Measurements from ENCODE around the gene INAFM2. TPM values are rescaled to one million over a fixed set of nuclear protein-coding genes. Genes with fewer than 3 reads are reported as not detected.

Gene INAFM2
- polyA plus RNA-seq (2012; ENCODE audit: insufficient read depth, insufficient read length) = 23.3 TPM

DNA sequence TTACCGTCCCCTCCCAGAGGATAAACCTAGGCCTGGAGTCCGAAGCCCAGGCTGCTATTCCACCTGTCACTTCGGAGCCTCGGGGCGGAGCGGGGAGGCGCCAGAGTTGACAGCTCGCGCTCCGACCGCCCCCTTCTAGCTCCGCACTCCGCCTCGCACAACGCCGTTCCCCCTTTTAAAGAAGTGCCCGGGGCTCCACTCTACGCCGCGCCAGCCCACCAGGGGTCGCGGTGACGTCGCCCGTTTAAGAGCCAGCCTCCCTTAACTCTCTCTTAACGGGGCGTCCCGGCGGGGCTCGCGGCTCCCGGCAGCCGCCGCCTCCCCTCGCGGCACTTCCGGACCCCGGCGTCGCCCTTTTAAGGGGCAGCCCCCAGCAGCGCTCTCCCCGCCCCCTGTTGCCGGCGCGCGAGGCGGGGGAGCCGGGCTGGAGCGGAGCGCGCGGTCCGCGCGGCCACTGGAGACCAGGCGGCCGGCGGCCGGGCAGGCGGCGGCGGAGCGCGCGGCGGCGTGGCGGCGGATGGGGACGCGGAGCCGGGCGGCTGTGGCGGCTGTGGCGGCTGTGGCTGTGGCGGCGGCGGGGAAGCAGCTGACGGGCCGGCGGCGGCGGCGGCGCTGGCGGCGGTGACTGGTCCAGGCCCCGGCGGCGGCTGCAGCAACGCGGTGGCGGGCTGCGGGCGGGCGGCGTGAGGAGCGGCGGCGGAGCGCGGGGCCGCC is at the start of gene INAFM2:
INAFM2 (plus strand) TSS at position 454 of the 714 bp plus-strand sequence. CDS start 364 bp downstream, outside the sequence.
- peak within 1 kb of the TSS; percentile 53 for H3K4me3 ChIP-seq (ENCODE audit: low read length)
- peak; percentile 93 for DNase-seq (ENCODE audit: low read depth, low spot score)

DNA sequence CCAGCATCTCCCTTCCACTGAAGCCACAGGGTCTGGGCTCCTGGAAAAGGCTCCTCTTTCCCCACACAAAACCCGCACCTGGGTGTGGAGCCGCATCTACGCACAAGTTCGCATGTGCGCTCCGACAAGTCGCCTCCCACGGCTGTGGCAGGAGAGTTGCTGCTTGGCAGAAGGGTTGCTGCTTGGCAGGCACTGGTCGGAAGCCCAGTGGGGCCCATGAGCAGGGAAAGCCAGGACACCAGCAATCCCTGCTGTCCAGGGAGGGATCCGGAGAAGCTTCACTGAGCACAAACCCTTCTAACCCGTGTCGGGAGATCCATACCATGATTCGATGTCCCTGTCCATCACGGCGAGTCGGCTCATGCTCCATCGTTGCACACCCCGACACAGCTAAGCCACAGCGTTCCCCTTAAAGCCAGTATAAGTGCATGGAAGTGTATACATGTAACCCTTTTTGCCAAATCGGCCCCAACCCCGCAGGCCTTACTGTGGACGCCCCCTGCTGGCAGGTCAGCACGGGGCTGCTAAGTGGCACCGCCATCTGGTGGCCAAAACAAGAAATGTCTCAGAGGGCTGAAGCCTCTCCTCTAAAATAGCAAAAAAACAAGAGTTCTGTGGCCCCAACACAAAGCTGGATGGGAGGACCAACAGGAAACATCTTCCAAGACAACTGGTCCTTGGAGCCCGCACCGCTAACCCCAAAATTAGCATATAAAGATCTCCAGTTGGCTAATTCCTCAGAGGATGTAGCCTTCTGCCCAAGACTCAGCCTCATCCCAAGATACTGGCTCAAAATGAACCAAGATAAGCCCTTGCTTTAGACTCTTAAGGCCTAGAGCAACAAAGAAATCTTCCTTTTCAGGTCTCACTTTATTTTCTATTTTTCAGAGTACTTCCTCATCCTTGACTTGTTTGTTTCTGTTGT is 48.9 kb upstream of the INAFM2 start:
- H3K4me3 ChIP-seq (ENCODE audit: low read length) = no peak overlapping the region
- DNase-seq (ENCODE audit: low read depth, low spot score) = peak; percentile 84

DNA sequence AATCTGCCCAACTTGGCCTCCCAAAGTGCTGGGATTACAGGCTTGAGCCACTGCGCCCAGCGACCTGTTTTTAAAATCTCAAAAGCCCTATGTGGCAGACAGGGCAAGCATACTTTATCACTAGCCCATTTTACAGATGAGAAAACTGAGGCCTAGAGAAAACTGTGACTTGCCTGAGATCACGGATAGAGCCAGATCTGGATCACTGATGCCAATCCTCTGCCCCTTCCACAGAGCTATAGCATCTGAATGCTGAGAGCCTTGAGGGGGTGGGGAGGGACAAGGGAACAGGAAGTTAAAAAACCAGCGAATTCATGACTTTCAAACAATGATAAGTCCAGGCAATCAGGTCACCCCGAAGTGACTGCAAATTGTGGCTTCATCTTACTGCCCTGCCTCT is 48.0 kb upstream of the INAFM2 start:
- no peak overlapping the region for H3K4me3 ChIP-seq (ENCODE audit: low read length)
- DNase-seq (ENCODE audit: low read depth, low spot score) = no peak

GRCh38 chr15:40275954-40276353 is 47.5 kb upstream of the INAFM2 start:
- H3K4me3 ChIP-seq (ENCODE audit: low read length) = no peak overlapping the region
- DNase-seq (ENCODE audit: low read depth, low spot score) = no peak

DNA sequence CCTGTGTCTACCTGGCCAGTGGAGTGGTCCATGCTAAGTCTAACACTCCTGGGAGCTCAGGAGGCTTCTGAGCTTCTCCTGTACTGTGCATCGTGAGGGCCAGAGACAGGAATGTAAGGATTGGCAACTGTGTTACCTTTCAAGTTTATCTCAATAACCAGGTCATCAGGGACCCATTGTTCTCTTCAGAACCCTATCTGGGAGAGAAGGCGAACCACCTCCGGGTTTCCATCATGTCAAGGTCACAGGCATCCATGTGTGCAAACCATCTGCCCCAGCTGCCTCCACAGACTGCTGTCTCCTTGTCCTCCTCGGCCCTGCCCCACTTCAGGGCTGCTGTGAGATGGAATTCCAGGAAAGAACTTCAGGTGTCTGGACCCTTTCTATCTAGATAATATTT is 46.6 kb upstream of the INAFM2 start:
- DNase-seq (ENCODE audit: low read depth, low spot score) = no peak
- no peak overlapping the region for H3K4me3 ChIP-seq (ENCODE audit: low read length)

DNA sequence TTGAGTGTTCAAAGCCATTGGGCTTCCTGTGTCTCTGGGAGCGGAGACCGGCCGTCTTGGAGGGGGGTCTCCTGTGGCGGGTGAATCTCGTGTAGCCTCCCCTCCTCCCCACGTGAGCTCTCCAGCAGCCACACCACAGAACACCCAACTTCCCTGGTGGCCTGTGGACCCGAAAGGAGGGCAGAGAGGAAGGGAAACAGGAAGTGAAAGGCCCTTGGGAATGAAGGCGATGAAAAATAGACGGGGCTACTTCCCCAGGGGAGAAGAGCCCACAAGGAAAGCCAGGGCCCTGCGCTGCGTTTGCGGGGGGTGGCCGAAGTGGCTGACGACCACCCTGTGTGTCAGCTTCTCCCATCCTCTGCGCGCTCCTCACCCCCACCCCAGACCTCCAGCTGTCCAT is 46.0 kb upstream of the INAFM2 start:
- DNase-seq (ENCODE audit: low read depth, low spot score) = no peak
- no peak overlapping the region for H3K4me3 ChIP-seq (ENCODE audit: low read length)

GRCh38 chr15:40278026-40278425 is 45.5 kb upstream of the INAFM2 start:
- no peak for DNase-seq (ENCODE audit: low read depth, low spot score)
- no peak overlapping the region for H3K4me3 ChIP-seq (ENCODE audit: low read length)

- no peak overlapping the region for H3K4me3 ChIP-seq (ENCODE audit: low read length)
- DNase-seq (ENCODE audit: low read depth, low spot score) = no peak
Measured at GRCh38 chr15:40279437-40280141, 43.9 kb upstream of the INAFM2 start.

- no peak overlapping the region for H3K4me3 ChIP-seq (ENCODE audit: low read length)
- DNase-seq (ENCODE audit: low read depth, low spot score) = no peak
Measured at GRCh38 chr15:40280260-40281056, 43.0 kb upstream of the INAFM2 start.

- H3K4me3 ChIP-seq (ENCODE audit: low read length) = no peak overlapping the region
- no peak for DNase-seq (ENCODE audit: low read depth, low spot score)
Measured at GRCh38 chr15:40281057-40281800, 42.3 kb upstream of the INAFM2 start.

DNA sequence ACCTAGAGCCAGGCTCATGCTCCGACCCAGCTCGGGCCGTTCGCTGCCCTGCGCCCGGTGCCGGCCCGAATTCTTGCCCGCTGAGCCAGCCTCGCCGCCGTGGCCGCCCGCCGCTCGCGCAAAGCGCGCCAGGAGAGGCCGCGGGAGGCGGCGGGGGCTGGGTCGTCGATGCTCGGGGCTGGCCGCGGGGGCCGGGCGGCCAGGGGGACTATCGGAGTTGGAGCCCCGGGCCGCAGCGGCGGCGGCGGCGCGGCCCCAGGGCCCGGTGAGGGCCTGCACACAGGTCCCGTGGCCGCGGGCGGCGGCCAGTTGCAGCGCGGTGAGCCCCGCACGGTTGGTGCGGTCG is 41.7 kb upstream of the INAFM2 start:
- DNase-seq (ENCODE audit: low read depth, low spot score) = no peak
- no peak overlapping the region for H3K4me3 ChIP-seq (ENCODE audit: low read length)

- no peak for DNase-seq (ENCODE audit: low read depth, low spot score)
- H3K4me3 ChIP-seq (ENCODE audit: low read length) = peak overlapping the region; percentile 51
Measured at GRCh38 chr15:40282147-40282868, 41.2 kb upstream of the INAFM2 start.

- peak within 1 kb of the TSS; percentile 51 for H3K4me3 ChIP-seq (ENCODE audit: low read length)
- no peak for DNase-seq (ENCODE audit: low read depth, low spot score)
Measured at GRCh38 chr15:40282869-40283614, 40.5 kb upstream of the INAFM2 start, which contains the start of gene ANKRD63. ANKRD63 (minus strand) TSS chr15:40283064; CDS start chr15:40282586, 478 bp downstream.

DNA sequence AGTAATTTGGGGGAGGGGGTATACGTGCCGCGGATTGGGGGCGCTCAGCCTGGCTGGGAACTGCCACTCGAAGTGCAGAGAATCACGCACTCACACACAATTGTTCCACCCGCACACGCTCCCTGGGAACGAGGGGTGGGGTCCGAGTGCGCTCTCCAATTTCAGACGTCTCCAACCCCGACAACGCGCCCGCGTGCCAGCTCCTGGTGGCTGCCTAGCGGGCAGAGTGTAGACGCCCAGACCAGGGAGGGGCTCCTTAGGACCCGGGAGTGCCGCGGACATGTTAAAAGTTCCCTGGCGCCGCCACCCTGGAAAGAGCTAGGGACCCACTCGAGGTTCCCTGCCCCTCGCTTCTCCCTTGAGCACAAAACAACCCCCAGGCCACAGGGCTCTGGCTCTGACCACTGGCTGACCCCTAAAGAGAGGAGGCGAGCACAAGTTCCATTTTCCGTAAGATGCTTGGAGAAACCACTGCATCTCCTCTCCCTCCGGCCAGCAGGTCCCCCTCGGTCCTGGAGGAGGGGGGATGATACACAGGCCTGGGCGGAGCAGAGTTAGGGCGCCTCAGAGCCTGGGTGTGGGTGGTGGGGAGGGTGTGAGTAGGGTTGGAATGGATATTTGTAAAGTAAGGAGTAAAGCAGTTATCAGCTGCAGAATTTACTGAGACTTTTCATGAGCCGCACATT is 39.7 kb upstream of the INAFM2 start:
- DNase-seq (ENCODE audit: low read depth, low spot score) = no peak
- no peak overlapping the region for H3K4me3 ChIP-seq (ENCODE audit: low read length)

DNA sequence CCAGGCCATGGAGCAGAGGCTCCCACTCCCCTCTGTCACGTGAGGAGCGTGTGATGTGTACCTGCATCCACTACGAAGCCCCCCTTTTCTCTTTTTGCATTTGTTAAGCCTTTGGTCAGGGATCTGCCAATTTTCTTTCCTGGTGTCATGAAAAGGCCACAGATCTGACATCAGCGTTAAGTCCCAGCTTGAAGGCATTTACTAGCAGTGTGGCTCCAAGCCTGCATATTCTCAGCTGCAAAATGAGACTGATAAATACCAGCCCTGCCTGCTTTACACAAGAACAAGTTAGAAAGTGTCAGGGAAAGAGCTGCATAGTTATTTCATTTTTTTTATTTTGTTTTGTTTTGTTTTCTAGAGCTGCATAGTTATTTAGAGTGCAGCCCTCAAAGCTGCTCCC is 38.3 kb upstream of the INAFM2 start:
- H3K4me3 ChIP-seq (ENCODE audit: low read length) = no peak overlapping the region
- DNase-seq (ENCODE audit: low read depth, low spot score) = no peak

DNA sequence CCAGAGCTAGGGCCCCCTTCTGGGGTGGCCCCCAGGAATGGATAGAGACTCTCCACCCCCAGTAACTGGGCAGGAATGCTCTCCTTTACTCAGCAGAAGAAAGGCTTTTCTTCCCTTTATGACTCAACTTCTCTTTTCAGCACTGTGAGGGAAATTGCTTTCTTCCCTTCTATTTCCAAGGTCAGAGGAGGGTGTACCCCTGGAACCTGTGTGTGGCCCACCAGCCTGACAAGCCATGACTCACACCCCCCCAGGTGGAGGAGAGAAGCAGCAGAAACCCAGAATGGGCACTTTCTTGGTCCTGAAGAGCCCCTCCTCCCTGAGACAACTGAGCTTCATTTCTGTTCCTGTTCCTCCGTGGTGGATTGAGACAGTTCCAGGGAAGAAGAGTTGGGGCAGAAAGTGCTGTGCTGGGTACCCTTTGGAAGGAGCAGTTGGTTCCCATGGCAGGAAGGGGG is 37.9 kb upstream of the INAFM2 start:
- no peak for DNase-seq (ENCODE audit: low read depth, low spot score)
- no peak overlapping the region for H3K4me3 ChIP-seq (ENCODE audit: low read length)

Data from Jurkat, Clone E6-1 (cell line).